OCI-LY1 (cell line): ENCODE measurements around the gene ODAD2.

ENCODE experiments used
- H2AFZ ChIP-seq: fragments of 200-600 bp; sonication (generic), shearing (Covaris generic); 2 replicates; pipeline ENCODE4 v1.6.0; 2014; ENCODE audit warnings: antibody characterized with exemption, mild to moderate bottlenecking, low read length
- H3F3A ChIP-seq: fragments of 200-600 bp; sonication (generic), shearing (Covaris generic); 2 replicates; pipeline ENCODE4 v1.6.0; 2014; ENCODE audit warnings: mild to moderate bottlenecking, antibody characterized with exemption, low read length, moderate library complexity; ENCODE audit not compliant: insufficient read depth
- H3K27ac ChIP-seq: fragments of 200-600 bp; sonication (generic); 2 replicates; pipeline ENCODE4 v1.5.1; 2014; ENCODE audit warnings: low read length, mixed run types, mild to moderate bottlenecking, low read depth; ENCODE audit not compliant: poor library complexity, severe bottlenecking
- H3K27me3 ChIP-seq: fragments of 200-600 bp; sonication (generic); 2 replicates; pipeline ENCODE4 v1.6.0; 2014; ENCODE audit warnings: antibody characterized with exemption, mild to moderate bottlenecking, low read length, moderate library complexity; ENCODE audit not compliant: insufficient read depth
- H3K36me3 ChIP-seq: fragments of 200-600 bp; sonication (generic); 2 replicates; pipeline ENCODE4 v1.6.1; 2014; ENCODE audit warnings: mild to moderate bottlenecking, antibody characterized with exemption, low read length, moderate library complexity, mixed read lengths; ENCODE audit not compliant: insufficient read depth
- H3K4me1 ChIP-seq: fragments of 200-600 bp; sonication (generic); 2 replicates; pipeline ENCODE4 v1.5.1; 2014; ENCODE audit warnings: mild to moderate bottlenecking, low read length, moderate library complexity; ENCODE audit not compliant: insufficient read depth, severe bottlenecking
- H3K4me2 ChIP-seq: fragments of 200-600 bp; sonication (generic), shearing (Covaris generic); 2 replicates; pipeline ENCODE4 v1.6.1; 2014; ENCODE audit warnings: low read length
- H3K4me3 ChIP-seq: fragments of 200-600 bp; sonication (generic); 2 replicates; pipeline ENCODE4 v1.5.1; 2014; ENCODE audit warnings: low read length, low read depth, mild to moderate bottlenecking, mixed read lengths; ENCODE audit not compliant: poor library complexity, severe bottlenecking
- H3K79me2 ChIP-seq: fragments of 200-600 bp; shearing (Covaris generic); 2 replicates; pipeline ENCODE4 v1.6.1; 2016; ENCODE audit warnings: mixed run types, low read length, mixed read lengths; ENCODE audit not compliant: insufficient read depth
- H3K9ac ChIP-seq: fragments of 200-600 bp; sonication (generic), shearing (Covaris generic); 2 replicates; pipeline ENCODE4 v1.6.1; 2014; ENCODE audit warnings: mild to moderate bottlenecking, low read length, mixed read lengths
- H3K9me2 ChIP-seq: fragments of 200-600 bp; sonication (generic), shearing (Covaris generic); 2 replicates; pipeline ENCODE4 v1.6.1; 2014; ENCODE audit warnings: low read depth, mild to moderate bottlenecking, low read length, mixed read lengths
- H3K9me3 ChIP-seq: fragments of 200-600 bp; shearing (Covaris generic); 2 replicates; pipeline ENCODE4 v1.6.1; 2014; ENCODE audit warnings: low read length, mixed read lengths
- H4K20me1 ChIP-seq: fragments of 200-600 bp; sonication (generic), shearing (Covaris generic); 2 replicates; pipeline ENCODE4 v1.6.0; 2016; ENCODE audit warnings: mild to moderate bottlenecking, low read length; ENCODE audit not compliant: insufficient read depth
- EZH2 ChIP-seq: fragments of 200-600 bp; sonication (generic), shearing (Covaris generic); IDR thresholded peaks from 2 replicates; pipeline ENCODE4 v1.8.0; 2017; ENCODE audit warnings: borderline replicate concordance, mixed run types, mild to moderate bottlenecking, antibody characterized with exemption, low read length, moderate library complexity, mixed read lengths
- TF ChIP-seq, protein P1 (sequence below): fragments of 200-600 bp; sonication (generic), shearing (Covaris generic); IDR thresholded peaks from 2 replicates; pipeline ENCODE4 v1.5.1; 2017; ENCODE audit warnings: mild to moderate bottlenecking, antibody characterized with exemption, low read length, moderate library complexity, mixed read lengths

The ODAD2 gene

DNA sequence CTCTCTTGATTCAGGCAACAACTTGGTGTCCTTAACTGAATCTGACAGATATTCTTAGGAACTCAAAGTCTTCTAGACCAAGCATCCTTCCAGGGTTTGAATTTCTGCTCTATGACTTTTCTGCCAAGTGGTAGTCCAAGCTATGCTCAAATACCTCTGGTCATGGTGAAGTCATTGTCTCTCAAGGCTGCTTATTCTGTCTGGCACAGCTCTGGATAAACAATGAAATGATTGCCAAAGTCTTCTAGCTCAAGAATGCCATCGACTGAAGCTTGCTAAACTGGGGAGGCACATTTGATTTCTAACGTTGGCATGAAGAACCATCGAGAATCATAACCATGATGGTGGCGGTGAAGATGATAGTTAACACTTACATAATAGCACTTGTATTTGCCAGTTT, 137.1 kb downstream of the ODAD2 start:
- TF ChIP-seq EZH2 = no peak
- TF ChIP-seq, protein P1, sequence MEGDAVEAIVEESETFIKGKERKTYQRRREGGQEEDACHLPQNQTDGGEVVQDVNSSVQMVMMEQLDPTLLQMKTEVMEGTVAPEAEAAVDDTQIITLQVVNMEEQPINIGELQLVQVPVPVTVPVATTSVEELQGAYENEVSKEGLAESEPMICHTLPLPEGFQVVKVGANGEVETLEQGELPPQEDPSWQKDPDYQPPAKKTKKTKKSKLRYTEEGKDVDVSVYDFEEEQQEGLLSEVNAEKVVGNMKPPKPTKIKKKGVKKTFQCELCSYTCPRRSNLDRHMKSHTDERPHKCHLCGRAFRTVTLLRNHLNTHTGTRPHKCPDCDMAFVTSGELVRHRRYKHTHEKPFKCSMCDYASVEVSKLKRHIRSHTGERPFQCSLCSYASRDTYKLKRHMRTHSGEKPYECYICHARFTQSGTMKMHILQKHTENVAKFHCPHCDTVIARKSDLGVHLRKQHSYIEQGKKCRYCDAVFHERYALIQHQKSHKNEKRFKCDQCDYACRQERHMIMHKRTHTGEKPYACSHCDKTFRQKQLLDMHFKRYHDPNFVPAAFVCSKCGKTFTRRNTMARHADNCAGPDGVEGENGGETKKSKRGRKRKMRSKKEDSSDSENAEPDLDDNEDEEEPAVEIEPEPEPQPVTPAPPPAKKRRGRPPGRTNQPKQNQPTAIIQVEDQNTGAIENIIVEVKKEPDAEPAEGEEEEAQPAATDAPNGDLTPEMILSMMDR = no peak
- no peaks in the 10 kb centered on the region for H3K36me3 ChIP-seq

DNA sequence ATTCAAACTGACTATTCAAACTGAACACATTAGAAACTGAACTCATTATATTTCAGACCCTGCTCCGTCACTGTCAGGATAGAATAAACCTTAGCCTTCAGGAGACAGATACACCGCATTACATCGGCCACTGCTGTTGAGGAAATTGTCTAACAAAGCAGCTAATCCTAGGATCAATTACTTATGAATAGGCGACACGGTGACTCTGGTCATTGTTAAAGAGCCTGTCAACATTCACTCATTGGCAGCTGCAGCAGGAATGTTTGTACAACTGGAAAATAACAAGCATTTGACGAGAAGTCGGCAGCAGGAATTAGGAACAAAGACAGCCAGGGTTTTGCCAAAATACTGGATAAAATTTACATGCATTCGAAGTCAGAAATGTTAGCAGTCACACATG, 141.3 kb downstream of the ODAD2 start:
- Histone ChIP-seq H3K36me3 (no peaks in the 10 kb centered on the region), H2AFZ (no peak overlapping the region), H4K20me1 (no peaks in the 10 kb centered on the region), H3K27me3 (no peaks in the 10 kb centered on the region), H3K4me3 (no peak overlapping the region), H3K79me2 (no peaks in the 10 kb centered on the region), H3F3A (no peaks in the 10 kb centered on the region), H3K27ac (no peak overlapping the region), H3K4me1 (no peaks in the 10 kb centered on the region), H3K9me3 (no peaks in the 10 kb centered on the region), H3K9me2 (no peaks in the 10 kb centered on the region), H3K4me2 (no peak overlapping the region), H3K9ac (no peak overlapping the region)
- TF ChIP-seq, protein P1 = no peak
- TF ChIP-seq EZH2 = no peak

More for the DNA sequence above, 137.1 kb downstream of the ODAD2 start:
- no peaks in the 10 kb centered on the region for H3K9me2 ChIP-seq
- no peak overlapping the region for H3K27ac ChIP-seq
- no peaks in the 10 kb centered on the region for H3K4me1 ChIP-seq
- no peak overlapping the region for H3K4me3 ChIP-seq
- H3F3A ChIP-seq = no peaks in the 10 kb centered on the region
- H3K27me3 ChIP-seq = no peaks in the 10 kb centered on the region
- H3K9ac ChIP-seq = no peak overlapping the region
- no peak overlapping the region for H3K4me2 ChIP-seq
- H4K20me1 ChIP-seq = no peaks in the 10 kb centered on the region
- H3K79me2 ChIP-seq = no peaks in the 10 kb centered on the region
- H3K9me3 ChIP-seq = no peaks in the 10 kb centered on the region
- no peak overlapping the region for H2AFZ ChIP-seq

DNA sequence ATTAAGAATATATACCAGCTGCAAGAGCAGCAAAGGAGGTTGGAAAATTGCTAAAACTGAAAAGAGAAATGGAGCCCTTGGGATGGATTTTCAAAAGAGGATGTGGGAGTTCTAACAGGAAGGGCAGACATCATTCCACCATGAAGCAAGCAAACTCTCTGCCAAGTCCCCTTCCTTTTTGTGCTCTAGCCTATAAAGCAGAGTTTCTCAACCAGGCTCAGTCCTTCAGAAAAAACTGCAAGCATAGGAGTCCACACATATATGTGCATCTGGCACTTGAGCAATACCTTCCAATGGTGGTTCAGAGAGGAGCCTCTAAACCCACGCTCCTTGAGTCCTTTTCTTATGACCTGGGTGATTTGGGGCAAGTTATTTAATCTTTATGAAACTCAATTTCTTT, 154.7 kb downstream of the ODAD2 start:
- Histone ChIP-seq H3K4me1 (no peaks in the 10 kb centered on the region), H3K9me2 (no peaks in the 10 kb centered on the region), H3K4me3 (no peak overlapping the region), H3K27ac (no peak overlapping the region), H3K27me3 (no peaks in the 10 kb centered on the region), H3K9me3 (no peaks in the 10 kb centered on the region), H3K4me2 (no peak overlapping the region), H2AFZ (no peak overlapping the region), H4K20me1 (no peaks in the 10 kb centered on the region), H3K36me3 (no peaks in the 10 kb centered on the region), H3K9ac (no peak overlapping the region), H3K79me2 (no peaks in the 10 kb centered on the region), H3F3A (no peaks in the 10 kb centered on the region)
- TF ChIP-seq, protein P1 = no peak
- no peak for TF ChIP-seq EZH2
